HL-60 (cell line): ENCODE results near the gene DDAH1.

Experiments
- CTCF ChIP-seq: IDR thresholded peaks from one replicate; pipeline ENCODE4 v1.5.1; 2011; ENCODE audit warnings: low read length, control low read depth, inconsistent platforms; ENCODE audit not compliant: insufficient read depth
- GABPA ChIP-seq: IDR thresholded peaks from 2 replicates; pipeline ENCODE4 v1.6.1; 2012; ENCODE audit warnings: low read depth
- POLR2AphosphoS5 ChIP-seq: IDR thresholded peaks from 2 replicates; pipeline ENCODE4 v1.6.1; 2012; ENCODE audit warnings: low read depth
- REST ChIP-seq: IDR thresholded peaks from 2 replicates; pipeline ENCODE4 v1.6.1; 2012; ENCODE audit warnings: low read depth; ENCODE audit not compliant: insufficient replicate concordance
- SPI1 ChIP-seq: IDR thresholded peaks from 2 replicates; pipeline ENCODE4 v1.6.1; 2012; ENCODE audit warnings: low read depth, mild to moderate bottlenecking, borderline replicate concordance

- no peak for TF ChIP-seq POLR2AphosphoS5
- TF ChIP-seq CTCF = no peak
- TF ChIP-seq REST = no peak
- no peak for TF ChIP-seq GABPA
- TF ChIP-seq SPI1 = no peak
Measured at GRCh38 chr1:85420199-85420598, 44.8 kb downstream of the DDAH1 start.
